ENCODE measurements around the gene UGT1A6.

Gene UGT1A6

DNA sequence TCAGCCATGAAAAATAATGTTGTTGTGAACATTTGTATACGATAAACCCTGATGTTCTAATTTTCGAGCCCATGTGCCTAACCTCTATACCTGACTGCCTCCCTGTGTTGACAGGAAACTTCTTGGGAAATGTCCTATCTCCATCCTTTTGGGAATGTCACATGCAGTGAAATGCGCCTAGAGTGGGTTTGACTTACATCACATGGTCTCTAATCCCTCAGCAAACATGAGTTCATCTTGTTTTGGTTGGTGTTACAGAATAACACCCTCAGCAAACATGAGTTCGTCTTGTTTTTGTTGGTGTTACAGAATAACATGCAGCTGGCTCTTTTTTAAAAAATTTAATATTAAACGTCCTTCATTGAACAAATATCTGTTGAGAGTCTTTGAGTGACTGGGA is 4.3 kb upstream of the UGT1A6 start:
- no peaks in the 10 kb centered on the region for H4K20me1 ChIP-seq (ENCODE audit: insufficient read depth, low read length)
- no peaks in the 10 kb centered on the region for H3K9me3 ChIP-seq (replicated peaks; ENCODE audit: insufficient read depth, low read length)
- H2AFZ ChIP-seq (ENCODE audit: low read length) = no peak overlapping the region
- H3K79me2 ChIP-seq (ENCODE audit: low read length) = no peaks in the 10 kb centered on the region
- no peak for DNase-seq
- H3F3A ChIP-seq (ENCODE audit: insufficient read depth, low read length) = no peaks in the 10 kb centered on the region
- TF ChIP-seq, protein P1, sequence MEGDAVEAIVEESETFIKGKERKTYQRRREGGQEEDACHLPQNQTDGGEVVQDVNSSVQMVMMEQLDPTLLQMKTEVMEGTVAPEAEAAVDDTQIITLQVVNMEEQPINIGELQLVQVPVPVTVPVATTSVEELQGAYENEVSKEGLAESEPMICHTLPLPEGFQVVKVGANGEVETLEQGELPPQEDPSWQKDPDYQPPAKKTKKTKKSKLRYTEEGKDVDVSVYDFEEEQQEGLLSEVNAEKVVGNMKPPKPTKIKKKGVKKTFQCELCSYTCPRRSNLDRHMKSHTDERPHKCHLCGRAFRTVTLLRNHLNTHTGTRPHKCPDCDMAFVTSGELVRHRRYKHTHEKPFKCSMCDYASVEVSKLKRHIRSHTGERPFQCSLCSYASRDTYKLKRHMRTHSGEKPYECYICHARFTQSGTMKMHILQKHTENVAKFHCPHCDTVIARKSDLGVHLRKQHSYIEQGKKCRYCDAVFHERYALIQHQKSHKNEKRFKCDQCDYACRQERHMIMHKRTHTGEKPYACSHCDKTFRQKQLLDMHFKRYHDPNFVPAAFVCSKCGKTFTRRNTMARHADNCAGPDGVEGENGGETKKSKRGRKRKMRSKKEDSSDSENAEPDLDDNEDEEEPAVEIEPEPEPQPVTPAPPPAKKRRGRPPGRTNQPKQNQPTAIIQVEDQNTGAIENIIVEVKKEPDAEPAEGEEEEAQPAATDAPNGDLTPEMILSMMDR (IDR thresholded peaks at IDR 0.05; ENCODE audit: low read length) = no peak
- no peak for TF ChIP-seq EZH2phosphoT487 (IDR thresholded peaks at IDR 0.05; ENCODE audit: low read length)
- no peak overlapping the region for H3K9ac ChIP-seq (ENCODE audit: low read length)
- no peak overlapping the region for H3K4me3 ChIP-seq (ENCODE audit: low read length)
- H3K4me2 ChIP-seq (ENCODE audit: low read depth, low read length) = no peak overlapping the region
- no peaks in the 10 kb centered on the region for H3K9me2 ChIP-seq (replicated peaks; ENCODE audit: insufficient read depth, low read length)
- no peaks in the 10 kb centered on the region for H3K27me3 ChIP-seq (replicated peaks; ENCODE audit: insufficient read depth, low read length)
- H3K4me1 ChIP-seq (ENCODE audit: low read length) = no peaks in the 10 kb centered on the region
- no peaks in the 10 kb centered on the region for H3K36me3 ChIP-seq (replicated peaks; ENCODE audit: insufficient read depth, low read length)
- no peak overlapping the region for H3K27ac ChIP-seq (ENCODE audit: low read length)

DNA sequence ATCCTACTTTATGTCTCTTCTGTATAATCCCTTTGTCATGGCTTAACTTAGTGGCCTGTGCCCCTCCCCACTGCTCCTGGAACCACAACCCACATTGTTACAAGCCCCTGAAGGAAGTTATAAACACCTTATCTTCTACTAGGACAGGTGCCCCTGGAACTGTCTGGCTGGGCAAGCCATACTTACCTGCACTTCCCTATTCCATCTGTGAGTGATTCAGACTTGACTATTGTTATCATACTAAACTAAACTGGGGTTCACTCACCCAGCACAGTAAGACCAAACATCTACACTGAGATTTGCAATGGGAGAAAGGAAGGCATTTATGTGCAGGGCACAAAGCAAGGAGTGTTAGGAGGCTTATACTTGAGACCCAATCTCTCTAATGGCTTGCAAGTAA is 3.7 kb upstream of the UGT1A6 start:
- Histone ChIP-seq H3K4me1 (ENCODE audit: low read length) (no peaks in the 10 kb centered on the region), H3K4me2 (ENCODE audit: low read depth, low read length) (no peak overlapping the region), H3K9me2 (replicated peaks; ENCODE audit: insufficient read depth, low read length) (no peaks in the 10 kb centered on the region), H3K36me3 (replicated peaks; ENCODE audit: insufficient read depth, low read length) (no peaks in the 10 kb centered on the region), H3F3A (ENCODE audit: insufficient read depth, low read length) (no peaks in the 10 kb centered on the region), H3K27me3 (replicated peaks; ENCODE audit: insufficient read depth, low read length) (no peaks in the 10 kb centered on the region), H3K9ac (ENCODE audit: low read length) (no peak overlapping the region), H2AFZ (ENCODE audit: low read length) (no peak overlapping the region), H3K9me3 (replicated peaks; ENCODE audit: insufficient read depth, low read length) (no peaks in the 10 kb centered on the region), H4K20me1 (ENCODE audit: insufficient read depth, low read length) (no peaks in the 10 kb centered on the region), H3K27ac (ENCODE audit: low read length) (no peak overlapping the region), H3K4me3 (ENCODE audit: low read length) (no peak overlapping the region), H3K79me2 (ENCODE audit: low read length) (no peaks in the 10 kb centered on the region)
- no peak for TF ChIP-seq EZH2phosphoT487 (IDR thresholded peaks at IDR 0.05; ENCODE audit: low read length)
- DNase-seq = no peak

DNA sequence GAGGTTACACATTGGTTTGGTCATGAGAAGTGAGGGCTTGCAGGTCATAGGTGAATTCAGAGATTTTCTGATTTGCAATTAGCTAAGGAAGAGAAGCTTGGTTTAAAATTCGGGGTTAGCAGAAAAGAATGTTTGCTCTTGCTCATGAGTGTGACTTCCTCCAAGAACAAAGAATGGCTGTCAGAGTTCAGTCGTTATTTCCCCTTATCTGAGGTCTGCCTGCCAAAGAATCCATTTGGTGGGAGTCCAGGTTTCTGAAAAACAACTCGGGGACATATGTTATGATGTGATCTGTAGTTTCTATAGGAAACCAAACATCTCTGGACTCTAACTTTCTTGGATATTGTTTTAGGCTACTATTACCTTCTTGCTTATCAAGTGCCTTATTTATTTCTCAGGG is 3.2 kb upstream of the UGT1A6 start:
- H3K9me3 ChIP-seq (replicated peaks; ENCODE audit: insufficient read depth, low read length) = no peaks in the 10 kb centered on the region
- no peak overlapping the region for H3K4me3 ChIP-seq (ENCODE audit: low read length)
- no peaks in the 10 kb centered on the region for H4K20me1 ChIP-seq (ENCODE audit: insufficient read depth, low read length)
- no peaks in the 10 kb centered on the region for H3K27me3 ChIP-seq (replicated peaks; ENCODE audit: insufficient read depth, low read length)
- H3K36me3 ChIP-seq (replicated peaks; ENCODE audit: insufficient read depth, low read length) = no peaks in the 10 kb centered on the region
- no peaks in the 10 kb centered on the region for H3F3A ChIP-seq (ENCODE audit: insufficient read depth, low read length)
- no peak for DNase-seq
- H3K9ac ChIP-seq (ENCODE audit: low read length) = no peak overlapping the region
- TF ChIP-seq EZH2 (optimal IDR thresholded peaks at IDR 0.05; ENCODE audit: low read depth, low read length) (no peak), EZH2phosphoT487 (IDR thresholded peaks at IDR 0.05; ENCODE audit: low read length) (no peak)
- TF ChIP-seq, protein P1 (IDR thresholded peaks at IDR 0.05; ENCODE audit: low read length) = no peak
- H3K4me1 ChIP-seq (ENCODE audit: low read length) = no peaks in the 10 kb centered on the region
- no peak overlapping the region for H2AFZ ChIP-seq (ENCODE audit: low read length)
- H3K9me2 ChIP-seq (replicated peaks; ENCODE audit: insufficient read depth, low read length) = no peaks in the 10 kb centered on the region
- no peak overlapping the region for H3K27ac ChIP-seq (ENCODE audit: low read length)
- H3K79me2 ChIP-seq (ENCODE audit: low read length) = no peaks in the 10 kb centered on the region
- no peak overlapping the region for H3K4me2 ChIP-seq (ENCODE audit: low read depth, low read length)

DNA sequence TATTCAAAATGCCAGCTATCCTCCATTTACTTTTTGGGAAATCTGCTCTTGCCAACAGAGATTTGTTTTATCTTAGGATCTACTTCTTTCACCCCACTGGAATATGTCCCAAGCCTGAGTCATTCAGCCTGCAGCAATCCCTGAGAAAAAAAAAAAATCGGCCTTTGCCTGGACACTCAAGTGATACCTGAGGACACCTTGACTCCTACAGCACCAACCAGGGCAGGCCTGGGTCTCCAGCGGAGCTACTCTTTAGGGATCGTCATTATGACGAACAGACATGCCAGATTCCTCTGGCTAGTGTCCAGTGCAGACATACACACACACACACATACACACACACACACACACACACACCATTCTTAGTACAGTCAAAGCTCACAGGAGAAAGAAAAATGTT is 2.2 kb upstream of the UGT1A6 start:
- Histone ChIP-seq H3K4me2 (ENCODE audit: low read depth, low read length) (no peak overlapping the region), H3K36me3 (replicated peaks; ENCODE audit: insufficient read depth, low read length) (no peaks in the 10 kb centered on the region), H3K27me3 (replicated peaks; ENCODE audit: insufficient read depth, low read length) (no peaks in the 10 kb centered on the region), H3K9me3 (replicated peaks; ENCODE audit: insufficient read depth, low read length) (no peaks in the 10 kb centered on the region), H3K79me2 (ENCODE audit: low read length) (no peaks in the 10 kb centered on the region), H3F3A (ENCODE audit: insufficient read depth, low read length) (no peaks in the 10 kb centered on the region), H2AFZ (ENCODE audit: low read length) (no peak overlapping the region), H3K27ac (ENCODE audit: low read length) (no peak overlapping the region), H3K4me3 (ENCODE audit: low read length) (no peak overlapping the region), H3K9ac (ENCODE audit: low read length) (no peak overlapping the region), H3K9me2 (replicated peaks; ENCODE audit: insufficient read depth, low read length) (no peaks in the 10 kb centered on the region), H3K4me1 (ENCODE audit: low read length) (no peaks in the 10 kb centered on the region), H4K20me1 (ENCODE audit: insufficient read depth, low read length) (no peaks in the 10 kb centered on the region)
- DNase-seq = no peak
- TF ChIP-seq, protein P1 (IDR thresholded peaks at IDR 0.05; ENCODE audit: low read length) = no peak
- TF ChIP-seq EZH2phosphoT487 (IDR thresholded peaks at IDR 0.05; ENCODE audit: low read length) (no peak), EZH2 (optimal IDR thresholded peaks at IDR 0.05; ENCODE audit: low read depth, low read length) (no peak)

Measured in MM.1S (cell line).